Stimulated activated CD4-positive, alpha-beta T cell treated with anti-CD3 and anti-CD28 coated beads, TNF-alpha, amount 100 ng/mL, for 1 hour (primary cell): ENCODE measurements around the gene UTF1.
"Not testable (repeated sequence)": the region's sequence is repeated elsewhere in the genome, so short reads cannot be mapped to it uniquely, and the experiment has no call there.

Source experiments
- DNase-seq, 3 donors: peaks; one replicate each; pipeline ENCODE4 v3.0.0-alpha.2; 2020; ENCODE audit warnings: low read depth in 3 of 3, low spot score in 1 of 3

UTF1 gene

GRCh38 chr10:133209641-133210040 is 20.4 kb upstream of the UTF1 start:
- no peak for DNase-seq

GRCh38 chr10:133210398-133211140 is 19.4 kb upstream of the UTF1 start:
- no peak for DNase-seq

DNA sequence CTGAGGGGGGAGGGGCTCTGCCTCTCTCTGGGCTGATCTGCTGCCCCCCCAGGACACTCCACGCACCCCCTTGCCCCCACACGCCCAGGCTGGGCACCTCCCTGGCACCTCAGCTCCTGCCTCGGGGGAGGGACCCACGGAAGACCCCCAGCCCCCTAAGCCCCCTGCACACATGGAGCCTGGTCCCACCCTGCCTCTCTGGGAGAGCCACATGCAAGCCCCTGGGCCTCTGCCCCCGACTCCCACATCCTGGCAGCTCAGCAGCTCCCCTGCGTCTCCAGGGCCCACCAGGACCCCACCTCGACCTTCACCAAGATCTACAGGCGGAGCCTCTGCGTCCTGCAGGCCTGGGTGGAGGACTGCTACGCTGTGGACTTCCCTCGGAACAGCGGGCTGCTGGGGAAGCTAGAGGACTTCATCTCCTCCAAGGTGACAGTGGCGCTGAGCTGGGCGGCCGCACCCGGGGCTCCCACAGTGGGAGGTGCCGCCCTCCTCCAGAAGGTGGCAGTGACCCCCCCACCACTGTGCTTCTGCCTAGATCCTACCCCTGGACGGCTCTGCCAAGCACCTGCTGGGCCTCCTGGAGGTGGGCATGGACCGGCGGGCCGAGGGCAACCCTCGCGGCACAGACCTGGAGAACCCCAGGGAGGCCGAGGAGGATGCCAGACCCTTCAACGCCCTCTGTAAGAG is 18.7 kb upstream of the UTF1 start:
- DNase-seq, result no peak

DNA sequence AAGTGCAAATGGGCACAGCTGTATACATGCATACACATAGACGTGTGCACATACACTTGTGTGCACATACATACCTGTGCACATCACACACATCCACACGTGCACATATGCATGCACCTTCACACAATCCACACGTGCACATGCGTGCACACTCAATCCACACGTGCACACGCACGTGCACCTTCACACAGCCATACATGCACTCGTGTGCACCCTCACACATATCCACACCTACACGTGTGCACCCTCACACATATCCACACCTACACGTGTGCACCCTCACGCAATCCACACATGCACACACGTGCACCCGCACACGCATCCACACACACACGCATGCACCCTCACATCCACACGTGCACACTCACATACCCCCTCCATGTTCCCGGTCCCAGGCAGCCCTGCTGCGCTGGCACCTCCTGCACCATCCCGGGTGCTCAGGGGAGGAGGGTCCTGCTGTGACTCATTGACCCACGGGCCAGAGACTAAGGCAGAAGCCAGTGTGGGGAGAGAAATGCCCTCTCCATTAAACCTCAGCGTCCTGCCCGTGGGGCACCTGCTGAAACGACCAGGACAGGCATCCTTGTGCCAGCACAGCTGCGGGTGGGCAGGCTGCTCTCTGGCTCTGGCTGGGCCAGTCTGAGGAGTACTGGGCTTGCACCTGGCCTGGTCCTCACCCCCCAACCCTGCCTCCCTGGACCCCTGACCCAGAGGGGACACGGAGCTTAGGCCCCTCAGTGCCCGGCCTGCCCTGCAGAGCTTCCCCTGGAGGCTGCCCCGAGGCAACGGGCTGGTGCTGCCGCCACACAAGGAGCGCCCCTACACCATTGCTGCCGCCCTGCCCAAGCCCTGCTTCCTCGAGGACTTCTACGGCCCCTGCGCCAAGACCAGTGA is 17.8 kb upstream of the UTF1 start:
- no peak for DNase-seq

- DNase-seq, result no peak
Observed at GRCh38 chr10:133212853-133213494, 17.0 kb upstream of the UTF1 start.

- DNase-seq, result no peak
Observed at GRCh38 chr10:133213641-133214467, 16.2 kb upstream of the UTF1 start.

DNA sequence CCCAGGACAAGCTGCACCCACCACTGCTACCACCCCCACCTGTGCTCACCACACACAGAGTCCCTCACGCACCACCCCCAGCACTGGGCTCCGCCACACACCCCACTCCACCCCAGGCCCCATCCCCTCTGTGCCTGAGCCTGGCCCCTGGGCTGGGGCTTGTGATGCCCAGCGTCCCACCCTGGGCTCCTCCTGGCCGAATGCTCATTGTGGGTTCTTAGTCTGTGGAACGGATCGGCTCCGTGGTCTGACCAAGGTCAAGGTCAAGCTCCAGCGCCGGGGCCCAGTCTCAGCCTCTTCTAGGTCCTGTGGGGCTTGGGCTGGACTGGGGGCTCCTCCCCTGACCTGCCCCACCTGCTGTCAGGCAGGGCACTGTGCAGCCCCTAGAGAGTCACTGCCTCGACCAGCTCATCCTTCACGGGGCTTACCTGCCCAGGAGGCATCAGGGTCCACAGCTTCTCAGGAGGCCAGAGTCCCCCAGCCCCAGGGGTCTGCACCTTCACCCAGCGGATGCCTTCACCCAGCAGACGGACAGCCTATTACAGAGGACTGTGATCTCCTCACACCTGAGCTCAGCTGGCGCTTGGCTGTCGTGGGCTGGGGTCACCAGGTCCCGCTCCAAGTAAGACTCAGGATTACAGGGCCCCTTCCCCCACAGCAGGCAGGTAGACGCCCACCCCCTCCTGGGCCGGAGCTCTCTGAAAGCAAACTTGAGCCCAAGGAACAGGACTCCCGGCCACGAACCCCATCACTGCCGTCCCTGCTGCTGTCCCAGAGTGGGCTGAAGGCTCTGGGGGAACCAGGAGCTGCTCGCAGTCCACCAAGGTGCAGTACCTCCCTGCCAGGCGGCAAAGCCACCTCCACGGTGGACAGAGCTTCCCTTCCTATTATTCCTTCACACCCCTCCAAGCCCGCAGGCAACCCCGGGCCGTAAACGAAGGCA is 15.3 kb upstream of the UTF1 start:
- DNase-seq, result no peak

DNA sequence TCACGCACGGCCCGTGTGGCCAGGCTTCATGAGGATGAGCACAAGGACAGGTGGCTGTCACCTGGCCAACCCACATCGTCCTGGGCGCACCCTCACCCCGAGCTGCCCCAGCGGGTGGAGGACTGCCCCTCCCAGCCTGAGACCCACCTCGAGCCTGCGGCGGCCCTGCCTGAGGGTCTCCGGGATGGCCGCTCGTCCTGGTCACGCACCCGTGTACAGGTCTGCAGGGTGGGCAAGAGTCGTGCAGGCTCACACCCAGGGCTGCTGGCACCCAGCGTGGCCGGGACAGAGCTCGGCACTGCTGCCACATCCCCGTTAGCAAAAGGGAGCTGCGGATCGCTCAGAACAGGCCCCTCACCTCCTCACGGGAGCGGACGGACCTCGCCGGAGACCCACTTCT is 14.4 kb upstream of the UTF1 start:
- DNase-seq, result no peak

DNA sequence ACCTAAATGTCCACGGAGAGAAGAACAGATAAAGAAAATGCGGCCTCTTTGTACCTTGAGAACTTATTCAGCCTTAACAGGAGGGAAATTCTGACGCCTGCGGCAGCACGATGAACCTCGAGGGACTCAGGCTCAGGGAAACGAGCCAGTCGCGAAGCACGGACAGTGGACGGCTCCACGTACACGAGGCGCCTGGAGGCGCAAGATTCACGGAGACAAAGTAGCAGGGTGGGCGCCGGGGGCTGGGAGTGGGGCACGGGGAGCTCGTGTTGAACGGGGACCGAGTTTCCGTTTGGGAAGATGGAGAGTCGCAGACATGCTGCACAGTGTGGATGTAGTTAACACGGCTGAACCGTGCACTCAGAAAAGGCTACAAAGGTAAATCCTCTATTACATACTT is 13.2 kb upstream of the UTF1 start:
- no peak for DNase-seq

GRCh38 chr10:133217800-133218589 is 12.0 kb upstream of the UTF1 start:
- no peak for DNase-seq

GRCh38 chr10:133218891-133219290 is 11.1 kb upstream of the UTF1 start:
- DNase-seq, result no peak

DNA sequence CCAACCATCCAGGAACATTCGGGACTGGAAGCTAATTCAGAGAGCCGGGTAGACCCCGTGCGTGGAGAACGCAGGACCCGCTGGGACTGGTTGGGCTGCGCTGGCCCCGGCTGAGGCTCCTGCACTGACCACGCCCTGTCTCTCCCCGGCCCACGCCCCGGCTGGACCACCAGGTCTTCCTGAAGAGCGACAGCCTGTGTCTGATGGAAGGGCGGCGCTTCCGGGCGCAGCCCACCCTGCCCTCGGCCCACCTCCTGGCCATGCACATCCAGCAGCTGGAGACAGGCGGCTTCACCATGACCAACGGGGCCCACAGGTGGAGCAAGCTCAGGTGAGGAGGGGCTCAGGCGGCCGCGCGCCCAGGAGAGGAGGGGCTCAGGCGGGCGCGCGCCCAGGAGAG is 10.2 kb upstream of the UTF1 start:
- DNase-seq, result no peak

GRCh38 chr10:133221331-133221730 is 8.7 kb upstream of the UTF1 start:
- DNase-seq, result no peak

DNA sequence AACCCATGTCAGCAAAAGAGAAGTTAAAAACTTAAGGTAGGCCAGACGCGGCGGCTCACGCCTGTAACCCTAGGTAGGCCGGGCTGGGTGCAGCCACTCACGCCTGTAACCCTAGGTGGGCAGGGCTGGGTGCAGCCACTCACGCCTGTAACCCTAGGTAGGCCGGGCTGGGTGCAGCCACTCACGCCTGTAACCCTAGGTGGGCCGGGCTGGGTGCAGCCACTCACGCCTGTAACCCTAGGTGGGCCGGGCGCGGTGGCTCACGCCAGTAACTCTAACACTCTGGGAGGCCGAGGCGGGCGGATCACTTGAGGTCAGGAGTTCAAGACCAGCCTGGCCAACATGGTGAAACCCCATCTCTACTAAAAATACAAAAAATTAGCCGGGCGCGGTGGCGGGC is 8.3 kb upstream of the UTF1 start:
- not testable (repeated sequence) for DNase-seq

DNA sequence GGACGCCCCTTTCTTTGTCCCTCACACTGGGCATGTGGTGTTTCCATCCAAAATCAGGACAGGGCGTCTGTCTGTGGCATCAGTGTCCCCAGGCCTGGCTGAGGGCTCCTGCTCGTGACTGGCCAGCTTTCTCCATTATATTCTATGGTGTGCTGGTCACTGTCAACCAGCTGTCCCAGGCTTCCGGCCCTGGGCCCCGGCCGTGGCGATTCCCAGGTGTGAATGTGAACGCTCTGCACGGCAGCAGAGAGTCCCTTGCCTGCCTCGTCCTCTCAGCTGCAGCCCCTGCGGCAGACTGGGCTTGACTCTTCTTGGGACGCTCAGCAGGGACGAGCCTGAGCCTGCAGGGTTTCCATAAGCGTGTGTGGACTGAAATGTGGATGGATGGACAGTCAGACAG is 5.9 kb upstream of the UTF1 start:
- DNase-seq, result no peak

DNA sequence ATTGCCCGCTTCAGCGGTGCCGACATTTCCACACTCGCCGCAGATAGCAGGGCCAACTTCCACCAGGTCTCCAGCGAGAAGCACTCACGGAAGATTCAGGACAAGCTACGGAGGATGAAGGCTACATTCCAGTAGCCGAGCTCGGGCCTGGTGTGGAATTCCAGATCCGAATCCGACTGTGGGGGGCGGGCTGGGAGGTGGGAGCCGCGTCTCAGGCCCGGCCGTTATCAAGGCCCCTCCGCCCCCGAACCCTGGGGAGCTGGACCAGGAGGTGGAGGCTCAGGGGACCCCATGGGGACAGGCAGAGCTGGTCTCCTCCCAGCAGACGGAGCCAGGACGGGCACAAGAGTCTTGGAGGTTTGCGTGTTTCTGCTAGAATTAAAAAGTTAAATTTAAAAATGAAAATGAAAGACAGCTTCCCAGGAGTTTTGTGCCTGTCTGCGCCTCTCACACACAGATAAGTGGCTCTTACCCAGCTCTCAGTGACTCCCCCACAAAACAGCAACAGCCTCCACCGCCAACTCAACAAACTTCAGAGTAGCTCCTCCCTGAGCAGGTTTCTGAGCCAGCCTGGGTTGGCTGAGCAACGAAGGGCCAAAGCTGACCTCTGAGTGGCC is 5.2 kb upstream of the UTF1 start:
- no peak for DNase-seq

DNA sequence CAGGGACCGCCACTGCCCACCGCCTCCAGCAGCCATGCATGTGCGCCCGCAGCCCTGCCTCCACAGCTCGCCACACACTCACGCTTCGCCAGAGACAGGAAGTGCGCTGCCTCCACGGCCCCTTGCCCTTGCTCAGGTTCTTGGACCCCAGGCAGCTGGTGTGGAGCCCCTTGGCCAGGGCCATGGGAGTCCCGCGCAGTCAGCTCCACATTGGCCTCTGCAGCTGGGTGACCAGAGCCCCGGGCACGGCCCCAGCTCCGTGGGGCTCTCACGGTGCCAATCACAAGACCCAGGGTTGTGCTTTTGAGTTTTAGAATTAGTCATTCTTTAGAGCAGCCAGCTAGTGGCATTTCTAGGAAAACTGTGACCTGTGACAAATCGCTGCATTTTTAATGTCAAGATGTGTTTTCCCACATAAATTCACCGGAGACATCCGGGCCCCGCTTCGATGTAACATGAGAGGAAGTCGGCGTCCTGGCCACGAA is 4.3 kb upstream of the UTF1 start:
- DNase-seq, result no peak

DNA sequence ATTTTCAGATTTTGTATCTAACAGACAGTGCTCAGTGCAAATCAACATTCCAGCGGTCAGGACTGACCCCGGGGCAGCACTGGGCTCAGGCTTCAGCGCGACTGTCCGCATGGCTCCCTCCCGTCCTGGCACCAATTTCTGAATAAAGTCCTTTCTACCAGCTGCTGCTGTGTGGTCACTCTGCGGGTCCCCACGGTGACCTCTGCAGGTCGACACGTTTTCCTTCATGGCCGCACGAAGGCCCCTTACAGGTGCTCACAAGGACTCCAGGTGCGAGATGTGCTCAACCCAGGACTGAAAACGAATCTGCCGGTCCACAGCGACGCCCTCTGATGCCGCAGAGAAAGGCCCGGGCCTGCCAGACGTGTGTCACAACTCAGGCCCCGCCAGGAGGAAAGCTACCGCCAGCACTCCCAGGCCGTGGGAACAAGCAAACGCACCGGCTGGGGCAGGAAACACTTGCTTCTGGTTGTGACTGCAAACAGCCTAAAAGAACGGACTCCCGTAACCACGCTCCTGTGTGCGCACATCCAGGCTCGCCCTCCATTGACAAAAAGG is 3.7 kb upstream of the UTF1 start:
- no peak for DNase-seq
